IPS DF 6.9 (cell line): ENCODE results near the gene SENP8.

ENCODE experiments used
- DNase-seq: peaks from one replicate; pipeline ENCODE4 v3.0.0-alpha.2; 2013; ENCODE audit warnings: low read depth, low spot score
- H3K27ac ChIP-seq: one replicate; pipeline ENCODE4 v1.5.1; 2013; ENCODE audit warnings: low read length, control low read depth
- H3K27me3 ChIP-seq: 2 replicates; pipeline ENCODE4 v1.6.1; 2013; ENCODE audit warnings: mild to moderate bottlenecking, low read length; ENCODE audit not compliant: control insufficient read depth, insufficient read depth
- H3K36me3 ChIP-seq: 2 replicates; pipeline ENCODE4 v1.6.1; 2013; ENCODE audit warnings: low read length; ENCODE audit not compliant: control insufficient read depth, insufficient read depth
- H3K4me1 ChIP-seq: 2 replicates; pipeline ENCODE4 v1.6.1; 2013; ENCODE audit warnings: low read length; ENCODE audit not compliant: control insufficient read depth, insufficient read depth
- H3K4me3 ChIP-seq: 2 replicates; pipeline ENCODE4 v1.5.1; 2013; ENCODE audit warnings: mild to moderate bottlenecking, low read length
- H3K9me3 ChIP-seq: 2 replicates; pipeline ENCODE4 v1.6.1; 2013; ENCODE audit warnings: low read length, inconsistent platforms; ENCODE audit not compliant: control insufficient read depth, insufficient read depth
- WGBS: extraction: QIAGEN DNeasy Blood & Tissue Kit; methylation state at CpG from one replicate; pipeline ENCODE4 v1.1.7; 2013; ENCODE audit warnings: mixed read lengths, missing lambda C conversion rate; ENCODE audit not compliant: insufficient read length, insufficient coverage; 5-methylcytosine and 5-hydroxymethylcytosine counted together

SENP8 gene

DNA sequence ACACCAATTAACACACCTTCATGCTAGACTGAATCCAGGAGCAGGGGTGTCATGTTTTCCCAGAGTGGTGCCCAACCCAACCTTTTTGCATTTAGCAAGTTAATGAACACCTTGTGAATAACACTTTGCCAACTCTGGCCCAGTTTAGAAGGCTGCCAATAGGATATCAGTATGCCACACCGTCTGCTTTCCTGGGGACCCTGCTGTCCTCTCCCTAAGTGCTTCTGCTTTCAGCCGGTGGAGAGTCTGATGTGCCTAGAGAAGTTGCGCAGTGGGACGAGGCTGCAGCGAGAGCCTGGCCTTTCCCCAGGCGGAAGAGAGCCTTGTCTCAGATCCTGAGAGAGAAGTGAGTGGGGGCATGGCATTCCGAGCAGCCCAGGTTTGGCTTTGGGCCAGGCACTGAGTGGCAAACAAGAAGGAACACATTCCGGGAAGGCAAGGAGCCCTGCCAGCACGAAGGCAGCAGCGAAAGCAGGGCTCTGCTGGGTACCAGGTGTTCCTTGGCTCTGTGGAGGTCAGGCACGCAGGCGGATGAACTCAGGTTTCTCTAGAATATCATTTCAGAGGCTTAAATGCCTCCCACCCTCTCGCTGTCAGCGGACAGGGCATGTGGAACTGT, 36.9 kb downstream of the SENP8 start:
- no peaks in the 10 kb centered on the region for H3K4me1 ChIP-seq
- H3K9me3 ChIP-seq = no peaks in the 10 kb centered on the region
- no peaks in the 10 kb centered on the region for H3K27me3 ChIP-seq
- H3K36me3 ChIP-seq = no peaks in the 10 kb centered on the region
- no peak overlapping the region for H3K4me3 ChIP-seq
- H3K27ac ChIP-seq = no peak overlapping the region
- WGBS = no CpG with 5 or more reads among the region's 14 CpGs
- no peak for DNase-seq

DNA sequence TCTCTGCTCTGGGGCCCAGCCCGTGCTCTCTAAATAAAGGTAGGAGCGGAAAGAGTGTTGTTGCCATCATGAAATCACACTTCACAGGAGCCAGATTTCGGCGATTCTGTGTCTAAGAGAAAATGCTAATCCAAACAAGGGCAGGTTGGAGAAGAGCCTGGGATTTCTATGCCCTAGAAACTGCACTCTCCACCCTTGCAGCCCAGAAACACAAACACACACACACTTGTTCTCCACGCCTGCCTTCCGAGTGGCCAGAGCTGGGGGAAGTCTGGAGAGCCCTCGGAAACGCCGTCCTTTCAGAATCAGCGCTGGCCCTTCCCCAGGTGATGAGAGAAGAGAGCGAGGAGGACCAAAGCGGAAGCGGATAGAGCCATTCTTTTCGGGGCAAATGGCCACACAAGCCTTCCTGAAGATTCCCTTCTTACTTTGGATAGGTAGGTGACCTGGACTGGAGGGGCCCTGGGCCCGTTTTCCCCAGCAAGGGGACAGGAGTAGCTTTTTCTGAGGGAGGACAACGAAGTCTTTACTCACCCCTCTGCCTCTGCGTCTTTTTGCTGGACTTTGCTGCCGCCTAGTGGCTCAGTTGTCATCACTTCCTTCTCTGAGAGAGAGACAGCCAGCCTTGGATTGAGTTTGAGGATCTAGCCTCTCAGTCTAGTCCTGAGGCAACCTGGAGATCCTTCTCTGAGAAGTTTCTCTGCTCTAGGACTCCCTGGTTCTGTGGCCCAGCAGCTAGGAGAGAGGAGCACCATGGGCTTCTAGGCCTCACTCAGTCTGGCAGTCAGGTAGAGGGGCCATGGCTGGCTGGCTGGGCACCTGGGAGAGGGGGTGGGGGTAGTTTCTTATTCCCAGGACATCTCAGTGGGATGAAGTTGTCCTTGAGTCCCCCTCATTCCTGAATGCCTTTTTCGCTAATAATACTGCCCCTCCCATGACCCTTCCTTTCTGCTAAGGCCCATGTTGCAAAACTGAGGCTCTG, 37.7 kb downstream of the SENP8 start:
- Histone ChIP-seq H3K9me3 (no peaks in the 10 kb centered on the region), H3K36me3 (no peaks in the 10 kb centered on the region), H3K27me3 (no peaks in the 10 kb centered on the region), H3K27ac (no peak overlapping the region), H3K4me1 (no peaks in the 10 kb centered on the region), H3K4me3 (no peak overlapping the region)
- no CpG with 5 or more reads among the region's 19 CpGs for WGBS
- peak; percentile 74 for DNase-seq

DNA sequence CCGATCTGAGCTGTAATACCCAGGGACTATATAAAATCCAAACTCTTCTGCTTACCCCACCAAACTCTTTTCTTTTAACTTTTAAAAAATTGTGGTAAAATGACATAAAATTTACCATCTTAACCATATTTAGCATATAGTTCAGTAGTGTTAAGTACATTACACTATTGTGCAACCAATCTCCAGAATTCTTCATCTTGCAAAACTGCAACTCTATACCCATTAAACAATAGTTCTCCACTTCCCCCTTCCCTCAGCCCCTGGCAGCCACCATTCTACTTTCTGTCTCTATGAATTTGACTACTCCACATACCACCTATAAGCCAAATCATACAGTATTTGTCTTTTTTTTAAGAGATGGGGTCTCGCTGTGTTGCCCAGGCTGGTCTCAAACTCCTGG, 38.7 kb downstream of the SENP8 start:
- H3K27me3 ChIP-seq = no peaks in the 10 kb centered on the region
- H3K9me3 ChIP-seq = no peaks in the 10 kb centered on the region
- no peak for DNase-seq
- no peak overlapping the region for H3K4me3 ChIP-seq
- H3K27ac ChIP-seq = no peak overlapping the region
- no CpG with 5 or more reads among the region's 2 CpGs for WGBS
- no peaks in the 10 kb centered on the region for H3K36me3 ChIP-seq
- H3K4me1 ChIP-seq = no peaks in the 10 kb centered on the region

DNA sequence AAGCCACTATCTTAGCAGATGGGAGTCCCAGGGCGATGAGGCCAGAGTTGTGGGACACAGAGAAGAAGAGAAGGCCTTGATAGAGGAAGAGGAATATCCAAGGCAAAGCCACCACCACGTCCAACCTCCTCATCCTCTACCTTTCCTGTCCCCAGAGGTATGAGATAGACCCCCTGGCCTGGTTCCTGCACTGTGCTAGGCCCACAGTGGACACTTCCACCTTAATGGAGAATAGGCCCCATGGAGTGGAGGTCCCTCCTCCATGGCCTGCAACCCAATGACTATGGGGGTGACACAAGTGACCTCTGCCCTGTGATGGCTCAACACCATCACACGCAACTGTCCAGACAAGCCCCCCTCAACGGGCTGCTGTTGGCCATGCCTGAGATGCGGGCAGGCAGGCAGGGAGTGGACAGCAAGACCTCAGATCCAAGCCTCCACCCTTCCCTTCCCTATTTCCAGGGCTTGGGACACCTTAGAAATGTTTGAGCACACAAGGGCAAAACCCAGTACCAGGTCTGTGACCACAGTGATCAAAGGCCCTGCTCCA, 42.6 kb downstream of the SENP8 start:
- Histone ChIP-seq H3K9me3 (no peaks in the 10 kb centered on the region), H3K4me1 (no peaks in the 10 kb centered on the region), H3K27me3 (no peaks in the 10 kb centered on the region), H3K36me3 (no peaks in the 10 kb centered on the region), H3K27ac (no peak overlapping the region), H3K4me3 (no peak overlapping the region)
- no peak for DNase-seq
- no CpG with 5 or more reads among the region's 5 CpGs for WGBS

DNA sequence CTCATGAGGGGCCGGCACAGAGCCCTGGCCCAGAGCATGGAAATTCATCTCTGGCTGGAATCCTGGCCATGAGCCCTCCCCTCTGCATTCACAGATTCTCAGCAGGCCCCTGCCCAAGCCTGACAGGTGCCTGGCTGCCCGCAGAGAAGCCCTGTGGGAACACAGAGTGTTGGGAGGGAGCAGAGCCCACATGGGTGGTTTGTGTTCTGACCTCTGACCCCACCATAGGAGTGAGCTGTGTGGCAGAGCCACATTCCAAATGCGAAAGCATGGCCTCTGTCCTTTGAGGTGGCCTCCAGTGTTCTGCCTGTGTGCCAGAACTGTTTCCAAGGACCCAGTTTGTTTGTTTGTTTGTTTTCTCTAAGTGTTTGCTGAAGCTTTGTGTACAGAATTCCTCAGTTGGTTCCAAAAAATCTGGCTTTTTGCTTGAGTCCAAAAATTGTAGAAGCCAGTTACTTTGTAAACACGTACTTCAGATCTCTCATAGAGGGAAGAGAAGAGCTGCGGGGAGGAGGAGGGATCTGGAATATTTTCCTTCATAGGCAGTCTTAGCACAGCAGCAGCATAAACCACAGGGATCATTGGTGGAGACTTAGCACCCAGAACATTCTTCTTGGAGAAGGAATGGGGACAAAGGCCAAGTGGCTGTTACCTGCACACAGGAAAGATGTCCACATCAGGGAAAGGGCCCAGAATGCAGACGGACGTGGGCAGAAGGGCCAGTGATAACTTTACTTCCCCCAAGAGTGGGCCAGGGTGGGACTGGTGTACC, 43.3 kb downstream of the SENP8 start:
- no CpG with 5 or more reads among the region's 7 CpGs for WGBS
- no peak for DNase-seq
- Histone ChIP-seq H3K27me3 (no peaks in the 10 kb centered on the region), H3K4me3 (no peak overlapping the region), H3K4me1 (no peaks in the 10 kb centered on the region), H3K36me3 (no peaks in the 10 kb centered on the region), H3K27ac (no peak overlapping the region), H3K9me3 (no peaks in the 10 kb centered on the region)

DNA sequence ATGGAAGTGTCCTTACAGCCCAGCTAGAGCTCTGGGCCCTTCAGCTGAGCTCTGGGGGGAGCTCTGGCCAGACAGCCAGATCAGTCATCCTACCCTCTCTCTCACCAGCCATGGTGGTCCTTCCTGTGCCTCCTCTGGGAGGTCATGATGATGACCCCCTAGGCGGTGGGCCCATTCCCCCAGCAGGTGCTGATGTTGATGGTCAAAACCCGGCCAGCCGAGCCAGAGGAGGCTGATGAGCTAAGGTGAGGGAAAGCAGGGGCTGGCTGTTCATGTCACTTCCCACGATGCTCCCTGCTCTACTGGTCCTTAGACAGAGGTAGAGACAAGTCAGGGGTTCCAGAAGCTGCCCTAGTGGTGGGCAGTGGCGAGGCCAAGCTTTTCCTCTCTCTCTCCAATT, 44.4 kb downstream of the SENP8 start:
- no CpG with 5 or more reads among the region's 5 CpGs for WGBS
- Histone ChIP-seq H3K27me3 (no peaks in the 10 kb centered on the region), H3K4me1 (no peaks in the 10 kb centered on the region), H3K27ac (no peak overlapping the region), H3K36me3 (no peaks in the 10 kb centered on the region), H3K9me3 (no peaks in the 10 kb centered on the region), H3K4me3 (no peak overlapping the region)
- DNase-seq = no peak

DNA sequence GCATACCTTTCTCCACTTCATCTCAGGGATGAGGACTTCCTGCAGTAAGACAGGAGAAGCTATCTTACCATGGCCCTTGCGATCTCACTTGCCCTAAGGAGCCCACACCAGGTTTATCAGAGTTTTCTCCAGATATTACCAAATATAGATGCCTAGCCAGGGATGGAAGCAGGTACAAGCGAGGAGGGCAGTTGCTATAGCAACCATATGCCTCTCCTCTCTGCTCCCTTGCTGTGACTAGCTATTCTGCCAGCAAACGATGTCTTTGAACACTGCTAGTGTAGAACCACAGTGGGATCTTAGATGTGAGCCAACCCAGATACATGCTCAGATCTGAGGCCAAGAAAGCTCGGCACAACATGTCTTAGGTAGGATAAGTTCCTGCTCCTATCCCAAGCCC, 45.5 kb downstream of the SENP8 start:
- Histone ChIP-seq H3K4me1 (no peaks in the 10 kb centered on the region), H3K27ac (no peak overlapping the region), H3K36me3 (no peaks in the 10 kb centered on the region), H3K27me3 (no peaks in the 10 kb centered on the region), H3K4me3 (no peak overlapping the region), H3K9me3 (no peaks in the 10 kb centered on the region)
- no peak for DNase-seq
- no CpG with 5 or more reads among the region's 4 CpGs for WGBS

DNA sequence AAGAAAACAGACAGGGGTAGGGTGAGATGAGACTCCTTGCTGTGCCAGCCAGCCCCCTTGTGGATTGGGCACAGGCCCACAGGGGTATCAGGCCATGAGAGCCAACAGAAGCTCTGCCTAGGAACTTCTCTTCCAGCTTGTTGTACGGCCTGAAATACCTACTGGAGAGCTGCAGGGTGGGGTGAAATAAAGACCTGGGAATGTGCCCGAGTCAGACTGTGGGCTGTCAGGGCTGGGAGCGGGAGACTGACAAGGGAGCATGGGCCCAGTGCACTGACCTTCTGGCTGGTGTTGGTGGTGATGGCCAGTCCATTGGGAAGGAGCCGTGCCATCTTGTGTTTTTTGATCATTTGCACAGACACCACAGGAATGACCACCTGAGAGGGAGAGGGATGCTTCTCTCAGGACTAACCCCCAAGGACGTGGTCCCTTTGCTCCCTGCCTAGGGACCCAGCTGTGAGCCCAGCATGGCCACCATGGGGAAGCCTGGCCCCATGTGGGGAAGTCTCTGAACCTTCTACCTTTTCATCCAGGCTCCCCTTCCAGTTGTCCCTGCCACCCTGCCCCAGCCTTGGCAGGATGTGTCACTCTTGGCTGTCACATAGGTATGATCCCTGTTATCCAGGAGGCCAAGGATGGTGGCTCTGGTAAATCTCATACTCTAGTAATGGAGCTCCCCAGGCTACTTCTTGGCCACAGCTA, 48.7 kb downstream of the SENP8 start:
- H3K4me1 ChIP-seq = no peaks in the 10 kb centered on the region
- no CpG with 5 or more reads among the region's 5 CpGs for WGBS

DNA sequence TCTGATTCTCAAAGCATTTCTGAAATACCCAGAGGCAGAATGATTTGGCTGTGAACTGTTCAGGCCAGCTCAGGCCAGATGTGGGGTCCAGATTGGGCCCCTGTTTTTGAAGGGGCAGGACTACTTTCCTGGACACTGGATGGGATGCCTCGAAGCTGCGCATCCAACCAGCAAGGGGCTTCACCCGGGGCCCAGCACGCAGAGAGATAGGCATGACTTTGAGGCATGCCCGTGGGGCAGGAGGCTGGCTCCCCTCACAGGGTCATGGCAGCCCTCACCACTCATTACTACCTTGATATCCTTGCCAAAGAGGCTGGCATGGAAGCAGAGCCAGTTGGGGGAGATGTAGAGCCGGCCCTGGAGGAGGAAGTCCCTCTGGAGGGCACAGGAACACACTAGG, 49.2 kb downstream of the SENP8 start:
- H3K4me3 ChIP-seq = no peak overlapping the region
- H3K27ac ChIP-seq = no peak overlapping the region
- DNase-seq = no peak
- no peaks in the 10 kb centered on the region for H3K9me3 ChIP-seq
- H3K4me1 ChIP-seq = no peaks in the 10 kb centered on the region
- no peaks in the 10 kb centered on the region for H3K27me3 ChIP-seq
- H3K36me3 ChIP-seq = no peaks in the 10 kb centered on the region
- WGBS = no CpG with 5 or more reads among the region's 6 CpGs

More for the DNA sequence above, 48.7 kb downstream of the SENP8 start:
- Histone ChIP-seq H3K4me3 (no peak overlapping the region), H3K27me3 (no peaks in the 10 kb centered on the region), H3K27ac (no peak overlapping the region), H3K9me3 (no peaks in the 10 kb centered on the region), H3K36me3 (no peaks in the 10 kb centered on the region)
- DNase-seq = no peak
